ENCODE data around the gene GADD45G. TPM values are rescaled to one million over a fixed set of nuclear protein-coding genes. Genes with fewer than 3 reads are reported as not detected.

GADD45G gene
- total RNA-seq, 1 experiment from 2014 or later, result 10.6 TPM

GRCh38 chr9:89558196-89558899 lies 46.5 kb upstream of the GADD45G start (continued):
- TF ChIP-seq ERG (CRISPR knock-in tag; IDR thresholded peaks at IDR 0.05), result no peak
- TF ChIP-seq ZNF423 (CRISPR knock-in tag; IDR thresholded peaks at IDR 0.05), result no peak
- no peak for TF ChIP-seq CREB1 (CRISPR knock-in tag; IDR thresholded peaks at IDR 0.05)

GRCh38 chr9:89558948-89559347 lies 45.9 kb upstream of the GADD45G start:
- H3K9me3 Mint-ChIP-seq, result peaks cover 5% of the 10 kb centered on the region; the same call in 1 of the 2 replicates
- POLR2A ChIA-PET, result no interaction called here
- CTCF ChIA-PET, result interaction anchor here (1.0 kb wide), 1 partner anchor 35 kb away, joined by 3 read pairs; no protein-coding TSS in a partner anchor
- no peak for TF ChIP-seq AR (CRISPR knock-in tag; IDR thresholded peaks at IDR 0.05)
- no peak for TF ChIP-seq NR3C1 (CRISPR knock-in tag; conservative IDR thresholded peaks at IDR 0.05; ENCODE audit: low read depth)
- no peak for TF ChIP-seq ZNF423 (CRISPR knock-in tag; IDR thresholded peaks at IDR 0.05)
- no peak for TF ChIP-seq MXD4 (CRISPR knock-in tag; IDR thresholded peaks at IDR 0.05; ENCODE audit: borderline replicate concordance)
- TF ChIP-seq TEAD1 (CRISPR knock-in tag; IDR thresholded peaks at IDR 0.05), result no peak
- TF ChIP-seq ZNF317 (CRISPR knock-in tag; IDR thresholded peaks at IDR 0.05; ENCODE audit: borderline replicate concordance, low read depth), result no peak
- no peak for TF ChIP-seq ESRRA (CRISPR knock-in tag; IDR thresholded peaks at IDR 0.05; ENCODE audit: borderline replicate concordance)
- no peak for TF ChIP-seq JUN (CRISPR knock-in tag; IDR thresholded peaks at IDR 0.05)
- TF ChIP-seq ZSCAN18 (CRISPR knock-in tag; IDR thresholded peaks at IDR 0.05), result no peak
- no peak for TF ChIP-seq ZNF232 (CRISPR knock-in tag; IDR thresholded peaks at IDR 0.05)
- no peak for TF ChIP-seq ERG (CRISPR knock-in tag; IDR thresholded peaks at IDR 0.05)
- TF ChIP-seq EMX1 (CRISPR knock-in tag; IDR thresholded peaks at IDR 0.05), result no peak
- TF ChIP-seq HMGXB4 (CRISPR knock-in tag; IDR thresholded peaks at IDR 0.05), result no peak
- no peak for TF ChIP-seq ZMAT4 (CRISPR knock-in tag; IDR thresholded peaks at IDR 0.05)
- no peak for TF ChIP-seq SMAD4 (CRISPR knock-in tag; IDR thresholded peaks at IDR 0.05)
- TF ChIP-seq GRHL2 (CRISPR knock-in tag; IDR thresholded peaks at IDR 0.05; ENCODE audit: insufficient replicate concordance, severe bottlenecking), result no peak
- no peaks in the 10 kb centered on the region for H3K36me3 Mint-ChIP-seq
- H3K27me3 Mint-ChIP-seq (ENCODE audit: low read depth), result peaks cover 3% of the 10 kb centered on the region; the same call in 1 of the 2 replicates
- no peak overlapping the region for H3K4me3 Mint-ChIP-seq
- H3K27ac Mint-ChIP-seq, result no peak overlapping the region
- H3K4me1 Mint-ChIP-seq, result peaks cover 10% of the 10 kb centered on the region
- ATAC-seq (no peak), DNase-seq (ENCODE audit: low spot score) (no peak)
